Calu3 (cell line): ENCODE measurements around the gene RXRB. TPM values are rescaled to one million over a fixed set of nuclear protein-coding genes. Genes with fewer than 3 reads are reported as not detected.

ENCODE experiments used
- BruUV-seq: library from RNA; stranded (reverse); fragments of 400-500 nt; replicated peaks from 2 replicates; lab custom pipeline; 2021; lab: Mats Ljungman, UMichigan
- CTCF ChIA-PET: fragments of 300-600 bp; sonication (Branson Sonifier 250); formaldehyde crosslinking; loops from one replicate; lab custom pipeline; 2022; ENCODE audit warnings: antibody characterized with exemption; lab: Charles Lee
- DNase-seq: peaks from one replicate; pipeline ENCODE4 v3.0.0; 2022
- H3K27ac Mint-ChIP-seq: one replicate; pipeline ENCODE4 v1.8.0; 2022; ENCODE audit warnings: mixed read lengths; ENCODE audit not compliant: unreplicated experiment
- H3K27me3 Mint-ChIP-seq: one replicate; pipeline ENCODE4 v1.8.0; 2022; ENCODE audit warnings: mixed read lengths; ENCODE audit not compliant: unreplicated experiment
- H3K36me3 Mint-ChIP-seq: one replicate; pipeline ENCODE4 v1.8.0; 2022; ENCODE audit warnings: mild to moderate bottlenecking, moderate library complexity, mixed read lengths; ENCODE audit not compliant: insufficient read depth, unreplicated experiment
- H3K4me1 Mint-ChIP-seq: one replicate; pipeline ENCODE4 v1.8.0; 2022; ENCODE audit warnings: mild to moderate bottlenecking, low read depth, mixed read lengths; ENCODE audit not compliant: unreplicated experiment
- H3K4me3 Mint-ChIP-seq: one replicate; pipeline ENCODE4 v1.8.0; 2022; ENCODE audit warnings: mild to moderate bottlenecking, low read depth, moderate library complexity, mixed read lengths; ENCODE audit not compliant: unreplicated experiment
- H3K9me3 Mint-ChIP-seq: one replicate; pipeline ENCODE4 v1.8.0; 2022; ENCODE audit warnings: low read depth, mixed read lengths; ENCODE audit not compliant: unreplicated experiment
- CTCF ChIP-seq: fragments of 200-600 bp; IDR thresholded peaks from one replicate; pipeline ENCODE4 v1.8.0; 2022; ENCODE audit warnings: antibody characterized with exemption; ENCODE audit not compliant: unreplicated experiment
- intact Hi-C: fragments of 100-400 bp; cut with micrococcal nuclease; formaldehyde crosslinking; loops from one replicate; pipeline ENCODE4 v1.10.0; 2022; ENCODE audit not compliant: unreplicated experiment
- total RNA-seq: library from RNA; stranded (reverse); gene quantifications from 2 replicates; pipeline ENCODE4 v1.2.3, GENCODE V29; 2022

The RXRB gene
- total RNA-seq, 1 experiment from 2014 or later: 78.3 TPM

DNA sequence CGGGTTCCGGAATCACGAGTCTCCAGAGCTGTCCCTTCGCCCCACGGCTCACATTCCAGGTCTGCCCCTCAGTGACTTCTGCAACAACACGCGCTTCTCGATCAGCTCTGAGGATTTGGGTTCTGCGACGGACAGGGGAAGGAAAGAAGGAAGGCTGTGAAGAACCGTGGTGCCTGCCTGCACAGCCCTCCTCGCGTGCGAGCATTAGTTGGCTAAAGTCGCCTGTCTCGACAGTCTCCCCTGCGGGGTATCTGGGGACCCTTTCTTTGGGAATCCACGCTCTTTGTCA is 48.1 kb upstream of the RXRB start:
- CTCF ChIA-PET: interaction anchor here (0.7 to 2.7 kb wide), 26 partner anchors 10 to 1045 kb away, joined by 3 to 13 read pairs (median 4); partner anchors contain the start of genes RING1, RPS18 and VPS52
- H3K9me3 Mint-ChIP-seq: no peaks in the 10 kb centered on the region

DNA sequence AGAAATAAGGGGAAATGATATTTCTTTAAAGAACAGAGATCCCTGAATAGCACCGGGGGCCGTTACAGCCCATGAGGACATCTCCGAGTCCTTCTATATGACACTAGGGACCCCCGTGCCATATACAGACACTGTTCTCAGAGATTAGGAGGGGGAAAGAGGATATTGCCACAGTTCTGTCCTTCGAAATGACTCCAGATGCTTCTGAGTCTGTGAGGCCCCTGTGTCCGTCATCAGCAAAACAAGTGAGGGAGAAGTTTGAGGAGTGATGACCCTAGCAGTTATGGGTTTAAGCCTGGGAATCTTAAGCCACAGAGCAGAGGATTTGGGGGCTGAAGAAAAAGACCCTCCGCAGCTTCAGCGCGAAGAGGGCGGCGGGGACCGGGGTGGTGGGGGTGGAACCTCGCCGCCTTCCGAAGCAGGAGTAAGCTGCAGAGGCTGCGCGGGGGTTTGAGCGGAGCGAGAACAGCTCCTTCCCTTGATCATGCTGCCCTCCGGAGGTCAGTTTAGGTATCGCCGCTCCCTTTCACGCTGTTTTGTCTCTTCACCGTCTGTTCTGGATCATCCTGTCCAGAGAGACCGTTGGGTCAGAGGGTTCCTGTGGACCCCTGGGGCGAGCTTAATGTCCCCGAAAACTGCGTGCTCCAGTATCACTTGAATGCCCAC is 47.6 kb upstream of the RXRB start:
- CTCF ChIA-PET: interaction anchor here (0.6 to 2.7 kb wide), 32 partner anchors 9 to 1045 kb away, joined by 3 to 13 read pairs (median 4); partner anchors contain the start of genes RING1, RPS18 and VPS52
- Mint-ChIP-seq H3K36me3 (peaks cover 42% of the 10 kb centered on the region), H3K4me1 (peaks cover 26% of the 10 kb centered on the region), H3K4me3 (peak overlapping the region; percentile 66), H3K9me3 (no peaks in the 10 kb centered on the region), H3K27ac (no peak overlapping the region), H3K27me3 (peaks cover 20% of the 10 kb centered on the region)
- DNase-seq: peak; percentile 94
- TF ChIP-seq CTCF: peak; percentile 97
- BruUV-seq: no TSS peak
- intact Hi-C loops: loop anchor here (1.0 to 5.0 kb wide), 4 partner anchors 41 to 236 kb away; partner anchors contain the start of gene RING1

More for the DNA sequence above, 48.1 kb upstream of the RXRB start:
- no peak for DNase-seq
- peak overlapping the region; percentile 66 for H3K4me3 Mint-ChIP-seq
- peaks cover 26% of the 10 kb centered on the region for H3K4me1 Mint-ChIP-seq
- H3K36me3 Mint-ChIP-seq: peaks cover 44% of the 10 kb centered on the region
- intact Hi-C loops: loop anchor here (1.0 to 5.0 kb wide), 4 partner anchors 41 to 236 kb away; partner anchors contain the start of gene RING1
- peaks cover 15% of the 10 kb centered on the region for H3K27me3 Mint-ChIP-seq
- no TSS peak for BruUV-seq
- peak overlapping the region; percentile 51 for H3K27ac Mint-ChIP-seq
- TF ChIP-seq CTCF: no peak

DNA sequence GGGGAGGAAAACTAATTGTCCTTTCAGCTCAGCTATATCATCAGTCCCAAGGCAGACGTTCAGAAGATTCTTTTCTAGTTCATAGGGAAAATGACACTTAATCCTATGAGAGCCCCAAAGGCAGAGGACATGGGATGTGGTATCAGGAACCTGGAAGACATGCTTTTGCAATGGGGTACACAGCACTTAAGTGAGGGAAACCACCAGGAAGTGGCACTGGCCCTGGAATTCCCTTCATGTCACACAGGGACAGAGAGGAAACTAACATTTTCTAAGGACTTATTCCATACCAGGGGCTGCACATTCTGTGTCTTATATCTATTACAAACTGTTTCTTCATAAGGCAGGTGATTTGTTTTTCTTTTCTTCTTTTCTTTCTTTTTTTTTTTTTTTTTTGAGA is 43.0 kb upstream of the RXRB start:
- Mint-ChIP-seq H3K9me3 (no peaks in the 10 kb centered on the region), H3K4me1 (peaks cover 8% of the 10 kb centered on the region), H3K27ac (no peak overlapping the region), H3K4me3 (no peak overlapping the region), H3K27me3 (peaks cover 61% of the 10 kb centered on the region), H3K36me3 (no peaks in the 10 kb centered on the region)
- no peak for TF ChIP-seq CTCF
- BruUV-seq: no TSS peak
- CTCF ChIA-PET: no interaction called here
- intact Hi-C loops: no loop called here
- DNase-seq: no peak

DNA sequence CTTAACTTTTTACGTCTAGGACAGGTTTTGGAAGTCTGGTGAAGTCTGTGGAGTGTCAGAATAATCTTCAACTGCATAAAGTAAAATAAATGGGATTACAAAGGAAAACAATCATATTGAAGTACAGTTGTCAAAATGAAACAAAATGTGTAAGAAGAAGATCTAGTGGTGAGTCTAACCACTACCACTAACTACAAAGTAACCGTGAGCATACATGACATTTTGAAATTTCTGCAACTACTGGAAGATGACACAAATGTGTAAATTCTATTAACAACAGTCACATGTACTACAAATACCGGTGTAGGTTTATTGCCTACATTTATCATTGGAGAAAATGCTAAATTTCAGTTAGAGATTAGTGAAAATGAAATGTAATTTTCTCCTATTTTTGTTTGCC is 41.5 kb upstream of the RXRB start:
- no TSS peak for BruUV-seq
- no peak for DNase-seq
- Mint-ChIP-seq H3K36me3 (no peaks in the 10 kb centered on the region), H3K27ac (no peak overlapping the region), H3K4me1 (no peaks in the 10 kb centered on the region), H3K9me3 (no peaks in the 10 kb centered on the region), H3K4me3 (no peak overlapping the region), H3K27me3 (peaks cover 73% of the 10 kb centered on the region)
- no peak for TF ChIP-seq CTCF
- CTCF ChIA-PET: interaction anchor here (0.6 kb wide), 1 partner anchor 67 kb away, joined by 13 read pairs; no protein-coding TSS in a partner anchor
- intact Hi-C loops: no loop called here
